Measurements from ENCODE around the gene SART1.

- no peak for TF ChIP-seq TAF1 (IDR thresholded peaks at IDR 0.05; ENCODE audit: low read depth)
- no peak for TF ChIP-seq CEBPB (IDR thresholded peaks at IDR 0.05)
- no peak for TF ChIP-seq EP300 (IDR thresholded peaks at IDR 0.05; ENCODE audit: borderline replicate concordance)
- TF ChIP-seq REST (IDR thresholded peaks at IDR 0.05; ENCODE audit: low read depth) = no peak
- TF ChIP-seq USF1 (IDR thresholded peaks at IDR 0.05) = no peak
Measured at GRCh38 chr11:65921033-65921555, 40.4 kb upstream of the SART1 start.
